Mesothelial cell of epicardium (in vitro differentiated cells): ENCODE results near the gene MED13L. TPM values are rescaled to one million over a fixed set of nuclear protein-coding genes. Genes with fewer than 3 reads are reported as not detected.

ENCODE experiments used
- DNase-seq, 2 experiments: peaks; one replicate each; pipeline ENCODE4 v3.0.0; 2021; ENCODE audit warnings: low spot score in 2 of 2; ENCODE audit not compliant: unreplicated experiment in 2 of 2
- H3K27ac Mint-ChIP-seq: 2 replicates; pipeline ENCODE4 v1.8.0; 2021; ENCODE audit warnings: mixed read lengths
- H3K27me3 Mint-ChIP-seq: 2 replicates; pipeline ENCODE4 v1.8.0; 2021; ENCODE audit warnings: low read depth, mixed read lengths
- H3K36me3 Mint-ChIP-seq: 2 replicates; pipeline ENCODE4 v1.8.0; 2021; ENCODE audit warnings: mixed read lengths
- H3K4me1 Mint-ChIP-seq: 2 replicates; pipeline ENCODE4 v1.8.0; 2021; ENCODE audit warnings: mixed read lengths
- H3K4me3 Mint-ChIP-seq: 2 replicates; pipeline ENCODE4 v1.8.0; 2021; ENCODE audit warnings: mild to moderate bottlenecking, moderate library complexity, mixed read lengths
- H3K9me3 Mint-ChIP-seq: 2 replicates; pipeline ENCODE4 v1.8.0; 2021; ENCODE audit warnings: mixed read lengths
- CTCF ChIP-seq: fragments of 200-600 bp; sonication (generic); IDR thresholded peaks from one replicate; pipeline ENCODE4 v1.5.0; 2021; ENCODE audit warnings: antibody characterized with exemption; ENCODE audit not compliant: unreplicated experiment
- total RNA-seq: library from RNA; stranded (reverse); gene quantifications from 3 replicates; pipeline ENCODE4 v1.2.1, GENCODE V29; 2021

Gene MED13L
- total RNA-seq, 1 donor from 2014 or later, result 179 TPM

- no peak for DNase-seq
- H3K36me3 Mint-ChIP-seq, result no peaks in the 10 kb centered on the region
- no peak overlapping the region for H3K4me3 Mint-ChIP-seq
- peaks cover 33% of the 10 kb centered on the region for H3K4me1 Mint-ChIP-seq
- H3K27ac Mint-ChIP-seq, result peak overlapping the region; percentile 31
- no peaks in the 10 kb centered on the region for H3K9me3 Mint-ChIP-seq
- no peak for TF ChIP-seq CTCF
- H3K27me3 Mint-ChIP-seq, result no peaks in the 10 kb centered on the region
Observed at GRCh38 chr12:116164250-116165035, 113.0 kb downstream of the MED13L start.

GRCh38 chr12:116162071-116162470 is 115.4 kb downstream of the MED13L start:
- no peak overlapping the region for H3K27ac Mint-ChIP-seq

GRCh38 chr12:116161588-116161987 is 115.9 kb downstream of the MED13L start:
- peaks cover 54% of the 10 kb centered on the region for H3K4me1 Mint-ChIP-seq
- DNase-seq, result no peak
- H3K9me3 Mint-ChIP-seq, result no peaks in the 10 kb centered on the region
- TF ChIP-seq CTCF, result no peak
- no peaks in the 10 kb centered on the region for H3K27me3 Mint-ChIP-seq
- no peaks in the 10 kb centered on the region for H3K36me3 Mint-ChIP-seq
- peak overlapping the region; percentile 37 for H3K27ac Mint-ChIP-seq
- no peak overlapping the region for H3K4me3 Mint-ChIP-seq

More at GRCh38 chr12:116162071-116162470, 115.4 kb downstream of the MED13L start:
- no peaks in the 10 kb centered on the region for H3K27me3 Mint-ChIP-seq
- TF ChIP-seq CTCF, result no peak
- no peaks in the 10 kb centered on the region for H3K9me3 Mint-ChIP-seq
- DNase-seq, result no peak
- H3K4me1 Mint-ChIP-seq, result peaks cover 51% of the 10 kb centered on the region
- no peaks in the 10 kb centered on the region for H3K36me3 Mint-ChIP-seq
- no peak overlapping the region for H3K4me3 Mint-ChIP-seq

GRCh38 chr12:116160883-116161458 is 116.5 kb downstream of the MED13L start:
- no peak overlapping the region for H3K27ac Mint-ChIP-seq

GRCh38 chr12:116160231-116160630 is 117.3 kb downstream of the MED13L start:
- Mint-ChIP-seq H3K4me3 (no peak overlapping the region), H3K4me1 (peaks cover 48% of the 10 kb centered on the region), H3K27ac (no peak overlapping the region), H3K9me3 (no peaks in the 10 kb centered on the region), H3K27me3 (no peaks in the 10 kb centered on the region), H3K36me3 (no peaks in the 10 kb centered on the region)
- TF ChIP-seq CTCF, result no peak
- DNase-seq, result no peak

More at GRCh38 chr12:116160883-116161458, 116.5 kb downstream of the MED13L start:
- peaks cover 54% of the 10 kb centered on the region for H3K4me1 Mint-ChIP-seq
- no peaks in the 10 kb centered on the region for H3K9me3 Mint-ChIP-seq
- H3K27me3 Mint-ChIP-seq, result no peaks in the 10 kb centered on the region
- DNase-seq, result no peak
- H3K36me3 Mint-ChIP-seq, result no peaks in the 10 kb centered on the region
- no peak overlapping the region for H3K4me3 Mint-ChIP-seq
- no peak for TF ChIP-seq CTCF
